Vagina (tissue), 2 donors: ENCODE measurements around the gene SPEG. TPM values are rescaled to one million over a fixed set of nuclear protein-coding genes. Genes with fewer than 3 reads are reported as not detected.

Experiments used
- DNase-seq, 2 donors: peaks; one replicate each; pipeline ENCODE4 v3.0.0-alpha.2; 2017; ENCODE audit errors: extremely low spot score in 2 of 2
- H3K27ac ChIP-seq: fragments of 200-600 bp; sonication (generic); one replicate; pipeline ENCODE4 v1.5.1; 2019
- H3K27me3 ChIP-seq: fragments of 200-600 bp; sonication (generic); one replicate; pipeline ENCODE4 v1.5.1; 2019
- H3K36me3 ChIP-seq, 2 donors: fragments of 200-600 bp; sonication (generic); one replicate each; pipeline ENCODE4 v1.5.1; 2017 to 2019
- H3K4me1 ChIP-seq: fragments of 200-600 bp; sonication (generic); one replicate; pipeline ENCODE4 v1.5.1; 2019
- H3K4me3 ChIP-seq, 2 donors: fragments of 200-600 bp; sonication (generic); 1 replicate in 1 of 2; 2 replicates in 1 of 2; pipeline ENCODE4 v1.5.1; 2016 to 2019
- H3K9me3 ChIP-seq: fragments of 200-600 bp; sonication (generic); one replicate; pipeline ENCODE4 v1.5.1; 2019
- CTCF ChIP-seq, 3 experiments: fragments of 450-650 bp in 2 of 3; fragments of 200-600 bp in 1 of 3; sonication (generic) in 1 of 3; IDR thresholded peaks; one replicate each; pipeline ENCODE4 v1.5.1; 2017 to 2019; ENCODE audit warnings: antibody characterized with exemption in 3 of 3, mild to moderate bottlenecking in 2 of 3, moderate library complexity in 2 of 3
- POLR2A ChIP-seq, 2 donors: fragments of 450-650 bp; IDR thresholded peaks; one replicate each; pipeline ENCODE4 v1.6.1; 2017; ENCODE audit warnings: antibody characterized with exemption in 2 of 2, mild to moderate bottlenecking in 2 of 2, moderate library complexity in 2 of 2
- POLR2AphosphoS5 ChIP-seq, 2 donors: sonication (generic); formaldehyde crosslinking; IDR thresholded peaks; one replicate each; pipeline ENCODE4 v1.9.0; 2017; ENCODE audit warnings: antibody characterized with exemption in 2 of 2, mild to moderate bottlenecking in 2 of 2, low read depth in 1 of 2; ENCODE audit not compliant: insufficient read depth in 1 of 2
- intact Hi-C: fragments of 100-400 bp; cut with DNase I; formaldehyde crosslinking; loops from one replicate; pipeline ENCODE4 v1.15.1; 2023
- total RNA-seq: library from RNA; depleted of rRNA; stranded (reverse); fragments of >200 nt; gene quantifications from one replicate; pipeline ENCODE4 v1.2.3, GENCODE V29; 2016

The SPEG gene
- total RNA-seq, 1 donor from 2014 or later: 28.2 TPM

GRCh38 chr2:219430633-219431615, 3.7 kb upstream of the SPEG start:
- no peak for DNase-seq
- peaks cover 11% of the 10 kb centered on the region for H3K4me1 ChIP-seq
- TF ChIP-seq POLR2AphosphoS5 (IDR thresholded peaks at IDR 0.05; ENCODE audit: insufficient read depth in 1 of 2, low read depth in 1 of 2) (peak in 1 of 2 donors; percentile 63), CTCF (IDR thresholded peaks at IDR 0.05) (no peak)

DNA sequence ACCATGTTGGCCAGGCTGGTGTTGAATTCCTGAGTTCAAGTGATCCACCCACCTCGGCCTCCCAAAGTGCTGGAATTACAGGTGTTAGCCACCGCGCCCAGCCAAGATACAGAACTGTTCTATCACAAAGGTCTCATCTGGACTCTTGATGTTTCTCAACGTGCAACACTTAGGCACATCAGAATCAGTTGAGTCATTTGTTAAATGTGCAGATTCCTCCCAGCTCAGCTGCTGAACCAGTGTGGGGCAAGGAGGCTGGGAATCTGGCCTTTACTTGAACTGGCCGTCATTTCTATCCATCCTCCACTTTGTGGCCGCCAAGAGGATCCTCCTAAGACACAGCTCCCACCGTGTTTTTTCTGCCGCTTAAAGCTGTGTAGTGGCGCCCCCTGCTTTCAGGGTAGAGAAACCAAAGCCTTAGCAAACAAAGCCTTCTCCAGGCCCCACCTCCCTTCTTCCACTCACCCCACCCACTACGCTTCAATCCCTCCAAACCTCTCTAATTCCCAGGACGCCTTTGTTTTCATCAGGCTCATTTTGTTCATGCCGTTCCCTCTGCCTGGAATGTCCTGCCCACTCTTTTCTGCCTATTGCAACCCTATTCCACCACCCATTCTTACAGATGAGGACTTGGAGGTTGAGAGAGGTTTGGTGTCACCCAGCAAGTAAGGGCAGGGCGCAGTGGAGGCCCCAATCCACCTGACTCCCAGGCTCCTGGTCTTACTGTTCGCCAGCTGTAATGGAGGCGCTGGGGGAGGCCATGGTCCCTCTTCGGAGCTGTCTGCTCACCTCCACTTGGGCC, 776 bp upstream of the SPEG start:
- intact Hi-C loops: no loop called here
- Histone ChIP-seq H3K27ac (peak overlapping the region; percentile 65), H3K36me3 (no peaks in the 10 kb centered on the region), H3K4me1 (peaks cover 11% of the 10 kb centered on the region), H3K27me3 (peaks cover 6% of the 10 kb centered on the region), H3K9me3 (no peaks in the 10 kb centered on the region), H3K4me3 (no peak overlapping the region)
- TF ChIP-seq CTCF (IDR thresholded peaks at IDR 0.05) (peak in 1 of 3 experiments; percentile 7), POLR2A (IDR thresholded peaks at IDR 0.05) (no peak)
- no peak for DNase-seq

More at GRCh38 chr2:219430633-219431615, 3.7 kb upstream of the SPEG start:
- intact Hi-C loops: no loop called here
- Histone ChIP-seq H3K9me3 (no peaks in the 10 kb centered on the region), H3K36me3 (no peaks in the 10 kb centered on the region), H3K27ac (peak overlapping the region; percentile 1), H3K4me3 (no peak overlapping the region), H3K27me3 (peaks cover 6% of the 10 kb centered on the region)

DNA sequence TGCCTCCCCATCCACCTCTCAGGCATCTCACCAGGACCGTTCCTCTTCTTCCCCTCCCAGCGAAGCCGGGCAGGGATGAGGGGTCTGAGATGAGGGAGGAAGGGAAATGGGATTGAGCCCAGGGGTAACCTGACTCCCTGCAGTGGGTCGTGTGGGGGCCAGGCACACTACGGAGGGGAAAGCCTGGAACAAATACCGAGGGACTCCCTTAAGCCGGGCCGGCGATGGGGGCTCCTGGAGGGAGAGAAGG, 250 bp upstream of the SPEG start:
- peak overlapping the region; percentile 65 for H3K27ac ChIP-seq
- intact Hi-C loops: no loop called here
- DNase-seq: no peak

GRCh38 chr2:219435701-219436100, 1.1 kb downstream of the SPEG start:
- Histone ChIP-seq H3K4me1 (peaks cover 11% of the 10 kb centered on the region), H3K27me3 (peaks cover 6% of the 10 kb centered on the region), H3K27ac (peak overlapping the region; percentile 65), H3K36me3 (no peaks in the 10 kb centered on the region), H3K4me3 (no peak overlapping the region), H3K9me3 (no peaks in the 10 kb centered on the region)
- intact Hi-C loops: no loop called here
- no peak for TF ChIP-seq POLR2AphosphoS5 (IDR thresholded peaks at IDR 0.05; ENCODE audit: insufficient read depth in 1 of 2, low read depth in 1 of 2)
- TF ChIP-seq CTCF (IDR thresholded peaks at IDR 0.05): no peak
- no peak for TF ChIP-seq POLR2A (IDR thresholded peaks at IDR 0.05)
- DNase-seq: no peak

More for the DNA sequence above, 250 bp upstream of the SPEG start:
- Histone ChIP-seq H3K27me3 (peaks cover 6% of the 10 kb centered on the region), H3K9me3 (no peaks in the 10 kb centered on the region), H3K4me1 (peaks cover 11% of the 10 kb centered on the region), H3K4me3 (peak overlapping the region in 1 of 2 donors; percentile 31), H3K36me3 (no peaks in the 10 kb centered on the region)
- TF ChIP-seq POLR2A (IDR thresholded peaks at IDR 0.05) (no peak), POLR2AphosphoS5 (IDR thresholded peaks at IDR 0.05; ENCODE audit: insufficient read depth in 1 of 2, low read depth in 1 of 2) (no peak), CTCF (IDR thresholded peaks at IDR 0.05) (no peak)
